HepG2 (cell line): ENCODE results near the gene BANK1. TPM values are rescaled to one million over a fixed set of nuclear protein-coding genes. Genes with fewer than 3 reads are reported as not detected.

Source experiments
- ATAC-seq: fragments of 200-7000 bp; cut with Tn5 transposase; 3 replicates; pipeline ENCODE4 v1.9.1; 2020; ENCODE audit warnings: mild to moderate bottlenecking, moderate library complexity
- BruUV-seq: library from RNA; stranded (reverse); fragments of 400-500 nt; replicated peaks from 2 replicates; lab custom pipeline; 2021; lab: Mats Ljungman, UMichigan
- CTCF ChIA-PET: fragments of 300-600 bp; formaldehyde crosslinking; extraction: SDS; loops from one replicate; lab custom pipeline; 2021; ENCODE audit warnings: low total read pairs, inconsistent platforms, low intra/inter-chr PET ratio; lab: Yijun Ruan, JAX
- POLR2A ChIA-PET: fragments of 350-600 bp; sonication (Branson Sonifier 250); formaldehyde crosslinking; loops from one replicate; lab custom pipeline; 2020; ENCODE audit warnings: antibody characterized with exemption, inconsistent platforms; lab: Yijun Ruan, JAX
- DNase-seq: peaks from one replicate; pipeline ENCODE4 v3.0.0-alpha.2; 2015; ENCODE audit warnings: low spot score
- FAIRE-seq: peaks from 3 replicates; lab custom pipeline; 2011; peaks lifted over from hg19 to GRCh38; lab: Jason Lieb, UNC
- H2AFZ ChIP-seq: one replicate; pipeline ENCODE4 v1.6.1; 2011; ENCODE audit warnings: low read length, inconsistent platforms
- H3K27ac ChIP-seq: fragments of 300-600 bp; 3 replicates; pipeline ENCODE4 v1.8.0; 2011; ENCODE audit warnings: mixed run types, mild to moderate bottlenecking, mixed read lengths, low read length, inconsistent platforms; ENCODE audit not compliant: insufficient read depth; ENCODE audit errors: extremely low read length
- H3K27me3 ChIP-seq, 2 experiments: fragments of 200-600 bp in 1 of 2; 2 replicates in 1 of 2; 3 replicates in 1 of 2; pipeline versions ENCODE4 v1.6.0 to v1.8.0; 2011; ENCODE audit warnings: low read length in 2 of 2, mild to moderate bottlenecking in 2 of 2, moderate library complexity in 2 of 2, inconsistent platforms in 1 of 2; ENCODE audit not compliant: insufficient read depth in 2 of 2, control insufficient read depth in 1 of 2
- H3K36me3 ChIP-seq, 2 experiments: fragments of 200-600 bp in 1 of 2; replicated peaks in 1 of 2; 2 replicates in 1 of 2; 3 replicates in 1 of 2; pipeline versions ENCODE4 v1.5.1 to v1.8.0; 2011; ENCODE audit warnings: low read length in 2 of 2, inconsistent platforms in 1 of 2; ENCODE audit not compliant: insufficient read depth in 2 of 2, control insufficient read depth in 1 of 2
- H3K4me1 ChIP-seq: 2 replicates; pipeline ENCODE4 v1.5.1; 2012; ENCODE audit warnings: low read length, inconsistent platforms; ENCODE audit not compliant: insufficient read depth
- H3K4me2 ChIP-seq: 2 replicates; pipeline ENCODE4 v1.6.0; 2011; ENCODE audit warnings: low read depth, low read length, inconsistent platforms
- H3K4me3 ChIP-seq, 3 experiments: fragments of 200-600 bp in 1 of 3; sonication (generic), shearing (Covaris generic) in 1 of 3; replicated peaks in 1 of 3; 2 replicates each; pipeline ENCODE4 v1.5.1; 2011 to 2016; ENCODE audit warnings: low read length in 3 of 3, inconsistent platforms in 2 of 3, low read depth in 2 of 3, mild to moderate bottlenecking in 2 of 3, control low read depth in 1 of 3, mixed read lengths in 1 of 3; ENCODE audit not compliant: insufficient read depth in 1 of 3
- H3K79me2 ChIP-seq: one replicate; pipeline ENCODE4 v1.6.1; 2011; ENCODE audit warnings: low read length, inconsistent platforms; ENCODE audit not compliant: insufficient read depth
- H3K9ac ChIP-seq: 2 replicates; pipeline ENCODE4 v1.6.0; 2011; ENCODE audit warnings: mild to moderate bottlenecking, low read depth, low read length, inconsistent platforms; ENCODE audit not compliant: insufficient read depth
- H3K9me3 ChIP-seq: 2 replicates; pipeline ENCODE4 v1.5.1; 2012; ENCODE audit warnings: mild to moderate bottlenecking, low read length
- H4K20me1 ChIP-seq: 2 replicates; pipeline ENCODE4 v1.6.0; 2011; ENCODE audit warnings: inconsistent platforms, mild to moderate bottlenecking, low read length, moderate library complexity; ENCODE audit not compliant: insufficient read depth
- HCFC1 ChIP-seq: fragments of 150-350 bp; IDR thresholded peaks from 2 replicates; pipeline ENCODE4 v1.6.1; 2014; ENCODE audit warnings: low read depth, low read length
- HDAC1 ChIP-seq: sonication (generic); formaldehyde crosslinking; IDR thresholded peaks from 2 replicates; pipeline ENCODE4 v1.5.1; 2020; ENCODE audit warnings: mild to moderate bottlenecking, missing genetic modification reagents
- POLR2AphosphoS2 ChIP-seq: IDR thresholded peaks from 2 replicates; pipeline ENCODE4 v1.6.1; 2011; ENCODE audit warnings: low read depth, low read length, improper control_type of control experiment
- ZNF274 ChIP-seq: sonication (generic); formaldehyde crosslinking; IDR thresholded peaks from 2 replicates; pipeline ENCODE4 v1.5.1; 2020; ENCODE audit warnings: mild to moderate bottlenecking, missing genetic modification reagents
- ZNF276 ChIP-seq: sonication (generic); formaldehyde crosslinking; IDR thresholded peaks from 2 replicates; pipeline ENCODE4 v1.4.0; 2020; ENCODE audit warnings: mild to moderate bottlenecking, low read depth, missing genetic modification reagents
- ZNF30 ChIP-seq: sonication (generic); formaldehyde crosslinking; IDR thresholded peaks from 2 replicates; pipeline ENCODE4 v1.5.0; 2020; ENCODE audit warnings: mild to moderate bottlenecking, missing genetic modification reagents
- ZNF639 ChIP-seq: conservative IDR thresholded peaks from 2 replicates; pipeline ENCODE4 v1.6.1; 2018; ENCODE audit warnings: missing genetic modification reagents
- ZNF792 ChIP-seq: IDR thresholded peaks from 2 replicates; pipeline ENCODE4 v1.6.1; 2016
- WGBS: methylation state at CpG from one replicate; pipeline ENCODE4 v1.1.6; 2017; ENCODE audit warnings: low lambda C conversion rate; 5-methylcytosine and 5-hydroxymethylcytosine counted together
- in situ Hi-C: cut with HindIII; loops from 2 replicates; pipeline ENCODE4 v1.10.0; 2017; ENCODE audit warnings: low pct_unique_long_range_greater_than_20kb; ENCODE audit not compliant: extremely low pct_ligation_motif_present
- intact Hi-C: fragments of 100-400 bp; cut with micrococcal nuclease; formaldehyde crosslinking; loops from one replicate; pipeline ENCODE4 v1.10.0; 2022; ENCODE audit not compliant: unreplicated experiment
- polyA plus RNA-seq, 8 experiments: library from polyadenylated mRNA; depleted of rRNA in 3 of 8; stranded (reverse) in 7 of 8; unstranded in 1 of 8; fragments of >200 nt; fragmentation: Illumina TruSeq in 4 of 8; extraction: Trizol in 4 of 8; gene quantifications; 2 replicates each; pipeline versions ENCODE4 v1.2.1 to v1.2.3, GENCODE V29; 2011 to 2016; ENCODE audit warnings: low read depth in 4 of 8, missing spikeins in 1 of 8, mixed read lengths in 1 of 8; ENCODE audit not compliant: insufficient read depth in 1 of 8
- total RNA-seq, 5 experiments: library from RNA; depleted of rRNA; stranded (reverse); fragments of >200 nt; fragmentation: Illumina TruSeq; extraction: Trizol; gene quantifications; 2 replicates each; pipeline ENCODE4 v1.2.3, GENCODE V29; 2016; ENCODE audit warnings: low read depth in 1 of 5
- TF ChIP-seq, protein P1 (sequence below): sonication (generic); formaldehyde crosslinking; IDR thresholded peaks from 2 replicates; pipeline ENCODE4 v1.8.0; 2022; ENCODE audit warnings: missing genetic modification reagents, low read depth, mild to moderate bottlenecking, borderline replicate concordance
- TF ChIP-seq, protein P2 (sequence below): sonication (generic); formaldehyde crosslinking; IDR thresholded peaks from 2 replicates; pipeline ENCODE4 v1.5.1; 2020; ENCODE audit warnings: mild to moderate bottlenecking, missing genetic modification reagents

The BANK1 gene
- total and polyA plus RNA-seq, 2 of the 13 experiments (the other 11 are each of a cell fraction or from before 2014, with no cell fraction given), result 0.15 TPM; not detected in 1

DNA sequence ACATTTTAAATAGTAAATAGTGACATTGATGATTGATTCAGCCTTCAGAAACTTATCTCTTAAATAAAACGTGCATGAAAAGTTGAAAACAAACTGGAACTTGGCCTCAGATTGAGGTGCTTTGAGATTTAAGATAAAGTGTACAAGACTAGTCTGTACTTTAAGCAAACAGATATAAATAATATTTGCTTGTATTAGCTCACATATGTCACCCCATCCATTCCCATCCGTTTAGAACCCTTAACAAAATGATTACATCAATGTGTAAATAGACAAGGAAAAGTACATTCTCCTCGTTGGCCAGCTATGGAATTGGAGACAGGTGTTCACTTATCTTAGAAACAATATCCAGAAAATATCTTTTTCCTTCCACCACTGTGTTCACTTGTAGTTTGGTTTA is 130.8 kb downstream of the BANK1 start:
- Histone ChIP-seq H3K9ac (no peak overlapping the region), H3K79me2 (no peaks in the 10 kb centered on the region), H3K36me3 (no peaks in the 10 kb centered on the region), H3K4me1 (no peaks in the 10 kb centered on the region), H2AFZ (no peak overlapping the region), H3K27ac (no peak overlapping the region), H3K4me3 (no peak overlapping the region), H3K9me3 (no peaks in the 10 kb centered on the region), H3K4me2 (no peak overlapping the region), H4K20me1 (no peaks in the 10 kb centered on the region), H3K27me3 (no peaks in the 10 kb centered on the region)
- TF ChIP-seq ZNF639 (CRISPR knock-in tag) (no peak), ZNF276 (CRISPR knock-in tag) (no peak), POLR2AphosphoS2 (no peak), HDAC1 (CRISPR knock-in tag) (no peak), ZNF274 (CRISPR knock-in tag) (no peak), ZNF30 (CRISPR knock-in tag) (no peak), HCFC1 (no peak), ZNF792 (CRISPR knock-in tag) (no peak)
- TF ChIP-seq, protein P1, sequence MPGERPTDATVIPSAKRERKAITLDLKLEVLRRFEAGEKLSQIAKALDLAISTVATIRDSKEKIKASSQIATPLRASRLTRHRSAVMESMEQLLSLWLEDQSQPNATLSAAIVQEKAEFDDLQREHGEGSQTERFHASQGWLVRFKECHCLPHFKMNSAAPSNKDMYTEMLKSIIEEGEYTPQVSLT (CRISPR knock-in tag), result no peak
- TF ChIP-seq, protein P2, sequence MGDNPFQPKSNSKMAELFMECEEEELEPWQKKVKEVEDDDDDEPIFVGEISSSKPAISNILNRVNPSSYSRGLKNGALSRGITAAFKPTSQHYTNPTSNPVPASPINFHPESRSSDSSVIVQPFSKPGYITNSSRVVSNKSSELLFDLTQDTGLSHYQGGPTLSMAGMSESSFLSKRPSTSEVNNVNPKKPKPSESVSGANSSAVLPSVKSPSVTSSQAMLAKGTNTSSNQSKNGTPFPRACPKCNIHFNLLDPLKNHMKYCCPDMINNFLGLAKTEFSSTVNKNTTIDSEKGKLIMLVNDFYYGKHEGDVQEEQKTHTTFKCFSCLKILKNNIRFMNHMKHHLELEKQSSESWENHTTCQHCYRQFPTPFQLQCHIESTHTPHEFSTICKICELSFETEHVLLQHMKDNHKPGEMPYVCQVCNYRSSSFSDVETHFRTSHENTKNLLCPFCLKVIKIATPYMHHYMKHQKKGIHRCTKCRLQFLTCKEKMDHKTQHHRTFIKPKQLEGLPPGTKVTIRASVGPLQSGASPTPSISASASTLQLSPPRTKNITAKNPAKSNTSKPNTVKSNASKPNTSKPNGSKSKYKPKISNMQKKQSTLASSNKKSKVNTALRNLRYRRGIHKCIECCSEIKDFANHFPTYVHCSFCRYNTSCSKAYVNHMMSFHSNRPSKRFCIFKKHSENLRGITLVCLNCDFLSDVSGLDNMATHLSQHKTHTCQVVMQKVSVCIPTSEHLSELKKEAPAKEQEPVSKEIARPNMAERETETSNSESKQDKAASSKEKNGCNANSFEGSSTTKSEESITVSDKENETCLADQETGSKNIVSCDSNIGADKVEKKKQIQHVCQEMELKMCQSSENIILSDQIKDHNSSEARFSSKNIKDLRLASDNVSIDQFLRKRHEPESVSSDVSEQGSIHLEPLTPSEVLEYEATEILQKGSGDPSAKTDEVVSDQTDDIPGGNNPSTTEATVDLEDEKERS (CRISPR knock-in tag), result no peak
- CTCF ChIA-PET, result no interaction called here
- ATAC-seq, result no peak
- BruUV-seq, result no TSS peak
- FAIRE-seq, result no peak
- POLR2A ChIA-PET, result no interaction called here
- in situ Hi-C loops, result no loop called here
- WGBS, result 0% methylated on average over 3 of the region's 3 CpGs
- no peak for DNase-seq
- intact Hi-C loops, result no loop called here
